ENCODE data around the gene HECTD1. TPM values are rescaled to one million over a fixed set of nuclear protein-coding genes. Genes with fewer than 3 reads are reported as not detected.

Gene HECTD1
- total RNA-seq, 1 donor from 2014 or later, result 110 TPM

DNA sequence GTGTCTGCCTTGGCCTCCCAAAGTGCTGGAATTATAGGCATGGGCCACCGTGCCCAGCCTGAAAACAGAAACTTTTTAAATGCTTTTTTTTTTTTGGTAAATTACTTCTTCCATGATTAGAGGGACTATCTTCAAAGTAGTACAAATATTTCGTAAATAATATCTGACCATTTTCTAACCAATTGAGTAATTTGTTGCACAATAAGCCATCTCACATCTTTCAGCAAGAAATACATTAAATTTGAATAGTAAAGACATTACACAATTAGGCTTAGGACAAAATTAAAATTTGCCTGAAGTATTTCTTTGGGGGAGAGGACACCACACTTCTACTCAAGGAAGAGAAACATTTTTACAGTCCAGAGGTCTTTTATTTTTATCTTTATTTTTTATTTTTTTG, 96.7 kb downstream of the HECTD1 start:
- Mint-ChIP-seq H3K27me3 (ENCODE audit: low read depth, unreplicated experiment) (no peaks in the 10 kb centered on the region), H3K27ac (ENCODE audit: unreplicated experiment) (no peak overlapping the region), H3K4me1 (ENCODE audit: low read depth, unreplicated experiment) (peaks cover 7% of the 10 kb centered on the region), H3K9me3 (ENCODE audit: unreplicated experiment) (no peaks in the 10 kb centered on the region), H3K4me3 (ENCODE audit: unreplicated experiment) (no peak overlapping the region), H3K36me3 (ENCODE audit: low read depth, unreplicated experiment) (peaks cover 14% of the 10 kb centered on the region)
- Histone ChIP-seq H3K27me3 (ENCODE audit: insufficient read depth, low read length) (no peaks in the 10 kb centered on the region), H3K79me2 (ENCODE audit: insufficient read depth, low read length) (no peaks in the 10 kb centered on the region), H3K27ac (ENCODE audit: low read depth, low read length) (no peak overlapping the region), H3K4me1 (ENCODE audit: insufficient read depth, low read length) (no peaks in the 10 kb centered on the region), H3K9me3 (ENCODE audit: insufficient read depth, low read depth, low read length) (no peaks in the 10 kb centered on the region), H3K4me3 (ENCODE audit: insufficient read depth, low read depth, low read length) (no peak overlapping the region), H4K20me1 (ENCODE audit: insufficient read depth, low read length) (no peaks in the 10 kb centered on the region), H2AFZ (ENCODE audit: low read depth, low read length) (no peak overlapping the region), H3K9ac (ENCODE audit: low read length) (no peak overlapping the region), H3K36me3 (ENCODE audit: insufficient read depth, low read length) (peaks cover 34% of the 10 kb centered on the region), H3K4me2 (ENCODE audit: low read length) (no peak overlapping the region)
- FAIRE-seq (no peak), DNase-seq (ENCODE audit: low read depth) (no peak)
- TF ChIP-seq, protein P1, sequence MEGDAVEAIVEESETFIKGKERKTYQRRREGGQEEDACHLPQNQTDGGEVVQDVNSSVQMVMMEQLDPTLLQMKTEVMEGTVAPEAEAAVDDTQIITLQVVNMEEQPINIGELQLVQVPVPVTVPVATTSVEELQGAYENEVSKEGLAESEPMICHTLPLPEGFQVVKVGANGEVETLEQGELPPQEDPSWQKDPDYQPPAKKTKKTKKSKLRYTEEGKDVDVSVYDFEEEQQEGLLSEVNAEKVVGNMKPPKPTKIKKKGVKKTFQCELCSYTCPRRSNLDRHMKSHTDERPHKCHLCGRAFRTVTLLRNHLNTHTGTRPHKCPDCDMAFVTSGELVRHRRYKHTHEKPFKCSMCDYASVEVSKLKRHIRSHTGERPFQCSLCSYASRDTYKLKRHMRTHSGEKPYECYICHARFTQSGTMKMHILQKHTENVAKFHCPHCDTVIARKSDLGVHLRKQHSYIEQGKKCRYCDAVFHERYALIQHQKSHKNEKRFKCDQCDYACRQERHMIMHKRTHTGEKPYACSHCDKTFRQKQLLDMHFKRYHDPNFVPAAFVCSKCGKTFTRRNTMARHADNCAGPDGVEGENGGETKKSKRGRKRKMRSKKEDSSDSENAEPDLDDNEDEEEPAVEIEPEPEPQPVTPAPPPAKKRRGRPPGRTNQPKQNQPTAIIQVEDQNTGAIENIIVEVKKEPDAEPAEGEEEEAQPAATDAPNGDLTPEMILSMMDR (IDR thresholded peaks at IDR 0.05; ENCODE audit: insufficient read depth, low read depth, low read length), result no peak
- TF ChIP-seq EZH2 (IDR thresholded peaks at IDR 0.05; ENCODE audit: insufficient read depth, low read length), result no peak

DNA sequence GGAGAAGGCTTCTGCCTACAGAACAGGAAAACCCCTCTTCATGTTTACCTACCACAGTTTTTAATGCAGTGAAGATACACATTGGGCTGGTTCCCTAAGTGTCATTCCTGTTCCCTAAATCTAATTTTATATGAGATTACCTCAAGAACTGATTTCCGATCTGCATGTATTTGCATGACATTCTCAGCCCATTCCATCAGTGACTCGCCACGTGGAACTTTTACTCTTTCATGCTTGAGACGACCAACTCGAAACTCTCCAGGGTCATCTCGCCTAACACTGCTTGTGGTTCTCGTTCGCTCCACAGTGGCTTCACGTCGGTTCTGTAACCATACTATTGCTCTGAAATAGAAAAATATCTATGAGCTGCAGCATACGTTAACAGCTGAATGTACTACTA, 98.3 kb downstream of the HECTD1 start:
- Histone ChIP-seq H3K36me3 (ENCODE audit: insufficient read depth, low read length) (peaks cover 29% of the 10 kb centered on the region), H3K4me3 (ENCODE audit: insufficient read depth, low read depth, low read length) (no peak overlapping the region), H3K27ac (ENCODE audit: low read depth, low read length) (no peak overlapping the region), H3K9me3 (ENCODE audit: insufficient read depth, low read depth, low read length) (no peaks in the 10 kb centered on the region), H3K9ac (ENCODE audit: low read length) (no peak overlapping the region), H4K20me1 (ENCODE audit: insufficient read depth, low read length) (no peaks in the 10 kb centered on the region), H3K4me2 (ENCODE audit: low read length) (no peak overlapping the region), H3K27me3 (ENCODE audit: insufficient read depth, low read length) (no peaks in the 10 kb centered on the region), H3K79me2 (ENCODE audit: insufficient read depth, low read length) (no peaks in the 10 kb centered on the region), H2AFZ (ENCODE audit: low read depth, low read length) (no peak overlapping the region), H3K4me1 (ENCODE audit: insufficient read depth, low read length) (no peaks in the 10 kb centered on the region)
- Mint-ChIP-seq H3K9me3 (ENCODE audit: unreplicated experiment) (no peaks in the 10 kb centered on the region), H3K27me3 (ENCODE audit: low read depth, unreplicated experiment) (no peaks in the 10 kb centered on the region), H3K4me3 (ENCODE audit: unreplicated experiment) (no peak overlapping the region), H3K4me1 (ENCODE audit: low read depth, unreplicated experiment) (peaks cover 7% of the 10 kb centered on the region), H3K36me3 (ENCODE audit: low read depth, unreplicated experiment) (peaks cover 17% of the 10 kb centered on the region), H3K27ac (ENCODE audit: unreplicated experiment) (no peak overlapping the region)
- DNase-seq (ENCODE audit: low read depth) (no peak), FAIRE-seq (no peak)
- no peak for TF ChIP-seq EZH2 (IDR thresholded peaks at IDR 0.05; ENCODE audit: insufficient read depth, low read length)
- TF ChIP-seq, protein P1 (IDR thresholded peaks at IDR 0.05; ENCODE audit: insufficient read depth, low read depth, low read length), result no peak

DNA sequence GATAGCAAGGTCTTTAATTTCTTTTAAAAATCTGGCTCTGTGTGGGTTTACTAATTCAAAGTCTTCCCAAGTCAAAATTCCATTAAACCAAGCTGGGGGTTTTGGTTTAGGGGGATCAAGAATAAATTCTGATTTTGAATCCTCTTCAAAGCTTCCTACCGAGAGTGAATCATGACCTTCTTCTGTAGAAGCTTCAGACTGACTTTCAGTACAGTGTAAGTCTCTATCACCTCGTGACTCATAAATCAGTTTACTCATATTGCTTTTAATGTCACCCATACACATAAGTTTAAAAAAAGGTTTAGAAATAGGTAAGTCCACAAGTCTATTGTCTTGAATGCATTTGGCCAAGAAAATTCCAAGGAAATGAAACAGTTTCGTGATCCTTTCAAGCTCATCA, 100.8 kb downstream of the HECTD1 start:
- Mint-ChIP-seq H3K4me3 (ENCODE audit: unreplicated experiment) (no peak overlapping the region), H3K27me3 (ENCODE audit: low read depth, unreplicated experiment) (no peaks in the 10 kb centered on the region), H3K27ac (ENCODE audit: unreplicated experiment) (no peak overlapping the region), H3K9me3 (ENCODE audit: unreplicated experiment) (no peaks in the 10 kb centered on the region), H3K36me3 (ENCODE audit: low read depth, unreplicated experiment) (peaks cover 32% of the 10 kb centered on the region), H3K4me1 (ENCODE audit: low read depth, unreplicated experiment) (peaks cover 7% of the 10 kb centered on the region)
- DNase-seq (ENCODE audit: low read depth) (peak; percentile 40), FAIRE-seq (peak; percentile 69)
- Histone ChIP-seq H3K27me3 (ENCODE audit: insufficient read depth, low read length) (no peaks in the 10 kb centered on the region), H2AFZ (ENCODE audit: low read depth, low read length) (no peak overlapping the region), H3K79me2 (ENCODE audit: insufficient read depth, low read length) (no peaks in the 10 kb centered on the region), H3K9ac (ENCODE audit: low read length) (no peak overlapping the region), H3K4me1 (ENCODE audit: insufficient read depth, low read length) (no peaks in the 10 kb centered on the region), H3K4me3 (ENCODE audit: insufficient read depth, low read depth, low read length) (no peak overlapping the region), H3K27ac (ENCODE audit: low read depth, low read length) (no peak overlapping the region), H4K20me1 (ENCODE audit: insufficient read depth, low read length) (no peaks in the 10 kb centered on the region), H3K4me2 (ENCODE audit: low read length) (no peak overlapping the region), H3K36me3 (ENCODE audit: insufficient read depth, low read length) (peaks cover 34% of the 10 kb centered on the region), H3K9me3 (ENCODE audit: insufficient read depth, low read depth, low read length) (no peaks in the 10 kb centered on the region)
- TF ChIP-seq EZH2 (IDR thresholded peaks at IDR 0.05; ENCODE audit: insufficient read depth, low read length), result no peak
- TF ChIP-seq, protein P1 (IDR thresholded peaks at IDR 0.05; ENCODE audit: insufficient read depth, low read depth, low read length), result no peak
